Panc1 (cell line): Measurements from ENCODE around the gene NUDT22.

Experiments
- POLR2AphosphoS5 ChIP-seq: IDR thresholded peaks from 2 replicates; pipeline ENCODE4 v1.6.1; 2012; ENCODE audit warnings: mild to moderate bottlenecking, low read depth, low read length, moderate library complexity
- SIN3A ChIP-seq: IDR thresholded peaks from 2 replicates; pipeline ENCODE4 v1.6.1; 2012; ENCODE audit warnings: low read depth, mild to moderate bottlenecking, low read length, moderate library complexity, borderline replicate concordance; ENCODE audit not compliant: insufficient read depth
- TCF7L2 ChIP-seq: IDR thresholded peaks from 2 replicates; pipeline ENCODE4 v1.6.1; 2011; ENCODE audit warnings: mild to moderate bottlenecking, low read depth, low read length, inconsistent platforms
- TF ChIP-seq, protein P1 (sequence below): fragments of 450-650 bp; IDR thresholded peaks from 2 replicates; pipeline ENCODE4 v1.5.1; 2017; ENCODE audit warnings: mild to moderate bottlenecking
- TF ChIP-seq, protein P2 (sequence below), 2 experiments: IDR thresholded peaks; 2 replicates each; pipeline ENCODE4 v1.6.1; 2011 to 2012; ENCODE audit warnings: low read depth in 2 of 2, control low read depth in 1 of 2, low read length in 1 of 2, mild to moderate bottlenecking in 1 of 2, moderate library complexity in 1 of 2; ENCODE audit not compliant: insufficient read depth in 1 of 2

GRCh38 chr11:64230985-64231365, 4.9 kb downstream of the NUDT22 start:
- TF ChIP-seq, protein P1, sequence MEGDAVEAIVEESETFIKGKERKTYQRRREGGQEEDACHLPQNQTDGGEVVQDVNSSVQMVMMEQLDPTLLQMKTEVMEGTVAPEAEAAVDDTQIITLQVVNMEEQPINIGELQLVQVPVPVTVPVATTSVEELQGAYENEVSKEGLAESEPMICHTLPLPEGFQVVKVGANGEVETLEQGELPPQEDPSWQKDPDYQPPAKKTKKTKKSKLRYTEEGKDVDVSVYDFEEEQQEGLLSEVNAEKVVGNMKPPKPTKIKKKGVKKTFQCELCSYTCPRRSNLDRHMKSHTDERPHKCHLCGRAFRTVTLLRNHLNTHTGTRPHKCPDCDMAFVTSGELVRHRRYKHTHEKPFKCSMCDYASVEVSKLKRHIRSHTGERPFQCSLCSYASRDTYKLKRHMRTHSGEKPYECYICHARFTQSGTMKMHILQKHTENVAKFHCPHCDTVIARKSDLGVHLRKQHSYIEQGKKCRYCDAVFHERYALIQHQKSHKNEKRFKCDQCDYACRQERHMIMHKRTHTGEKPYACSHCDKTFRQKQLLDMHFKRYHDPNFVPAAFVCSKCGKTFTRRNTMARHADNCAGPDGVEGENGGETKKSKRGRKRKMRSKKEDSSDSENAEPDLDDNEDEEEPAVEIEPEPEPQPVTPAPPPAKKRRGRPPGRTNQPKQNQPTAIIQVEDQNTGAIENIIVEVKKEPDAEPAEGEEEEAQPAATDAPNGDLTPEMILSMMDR, result no peak
- TF ChIP-seq, protein P2, sequence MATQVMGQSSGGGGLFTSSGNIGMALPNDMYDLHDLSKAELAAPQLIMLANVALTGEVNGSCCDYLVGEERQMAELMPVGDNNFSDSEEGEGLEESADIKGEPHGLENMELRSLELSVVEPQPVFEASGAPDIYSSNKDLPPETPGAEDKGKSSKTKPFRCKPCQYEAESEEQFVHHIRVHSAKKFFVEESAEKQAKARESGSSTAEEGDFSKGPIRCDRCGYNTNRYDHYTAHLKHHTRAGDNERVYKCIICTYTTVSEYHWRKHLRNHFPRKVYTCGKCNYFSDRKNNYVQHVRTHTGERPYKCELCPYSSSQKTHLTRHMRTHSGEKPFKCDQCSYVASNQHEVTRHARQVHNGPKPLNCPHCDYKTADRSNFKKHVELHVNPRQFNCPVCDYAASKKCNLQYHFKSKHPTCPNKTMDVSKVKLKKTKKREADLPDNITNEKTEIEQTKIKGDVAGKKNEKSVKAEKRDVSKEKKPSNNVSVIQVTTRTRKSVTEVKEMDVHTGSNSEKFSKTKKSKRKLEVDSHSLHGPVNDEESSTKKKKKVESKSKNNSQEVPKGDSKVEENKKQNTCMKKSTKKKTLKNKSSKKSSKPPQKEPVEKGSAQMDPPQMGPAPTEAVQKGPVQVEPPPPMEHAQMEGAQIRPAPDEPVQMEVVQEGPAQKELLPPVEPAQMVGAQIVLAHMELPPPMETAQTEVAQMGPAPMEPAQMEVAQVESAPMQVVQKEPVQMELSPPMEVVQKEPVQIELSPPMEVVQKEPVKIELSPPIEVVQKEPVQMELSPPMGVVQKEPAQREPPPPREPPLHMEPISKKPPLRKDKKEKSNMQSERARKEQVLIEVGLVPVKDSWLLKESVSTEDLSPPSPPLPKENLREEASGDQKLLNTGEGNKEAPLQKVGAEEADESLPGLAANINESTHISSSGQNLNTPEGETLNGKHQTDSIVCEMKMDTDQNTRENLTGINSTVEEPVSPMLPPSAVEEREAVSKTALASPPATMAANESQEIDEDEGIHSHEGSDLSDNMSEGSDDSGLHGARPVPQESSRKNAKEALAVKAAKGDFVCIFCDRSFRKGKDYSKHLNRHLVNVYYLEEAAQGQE (IDR thresholded peaks at IDR 0.05; ENCODE audit: insufficient read depth in 1 of 2, low read depth in 2 of 2, low read length in 1 of 2), result no peak
- no peak for TF ChIP-seq POLR2AphosphoS5
- no peak for TF ChIP-seq SIN3A
- TF ChIP-seq TCF7L2, result no peak
